H9 (cell line): ENCODE measurements around the gene TENM4. TPM values are rescaled to one million over a fixed set of nuclear protein-coding genes. Genes with fewer than 3 reads are reported as not detected.

Source experiments
- DNase-seq: peaks from one replicate; pipeline ENCODE4 v3.0.0-alpha.2; 2017
- H2AFZ ChIP-seq: one replicate; pipeline ENCODE4 v1.6.1; 2013; ENCODE audit warnings: mild to moderate bottlenecking, low read length, control low read depth, moderate library complexity
- H2AK5ac ChIP-seq: 2 replicates; pipeline ENCODE4 v1.6.1; 2013; ENCODE audit warnings: low read length, control low read depth, mixed read lengths; ENCODE audit not compliant: insufficient read length
- H2BK120ac ChIP-seq: one replicate; pipeline ENCODE4 v1.6.1; 2013; ENCODE audit warnings: low read depth, mild to moderate bottlenecking, low read length, control low read depth, inconsistent platforms; ENCODE audit not compliant: poor library complexity, severe bottlenecking
- H2BK12ac ChIP-seq: 2 replicates; pipeline ENCODE4 v1.6.1; 2013; ENCODE audit warnings: low read length, control low read depth, mixed read lengths, low read depth; ENCODE audit not compliant: insufficient read length
- H2BK15ac ChIP-seq: 2 replicates; pipeline ENCODE4 v1.6.1; 2013; ENCODE audit warnings: low read depth, low read length, control low read depth
- H2BK20ac ChIP-seq: one replicate; pipeline ENCODE4 v1.6.1; 2013; ENCODE audit warnings: low read depth, mild to moderate bottlenecking, low read length, control low read depth, inconsistent platforms; ENCODE audit not compliant: poor library complexity, severe bottlenecking
- H2BK5ac ChIP-seq: 2 replicates; pipeline ENCODE4 v1.6.1; 2013; ENCODE audit warnings: low read length, control low read depth, mixed read lengths; ENCODE audit not compliant: insufficient read length
- H3K14ac ChIP-seq: 2 replicates; pipeline ENCODE4 v1.6.1; 2013; ENCODE audit warnings: low read length, control low read depth; ENCODE audit not compliant: insufficient read depth
- H3K18ac ChIP-seq: 2 replicates; pipeline ENCODE4 v1.6.1; 2013; ENCODE audit warnings: low read depth, mild to moderate bottlenecking, mixed read lengths, low read length, control low read depth; ENCODE audit not compliant: insufficient read length
- H3K23ac ChIP-seq: 2 replicates; pipeline ENCODE4 v1.6.1; 2013; ENCODE audit warnings: low read length, control low read depth, mixed read lengths, low read depth; ENCODE audit not compliant: insufficient read length
- H3K23me2 ChIP-seq: 2 replicates; pipeline ENCODE4 v1.6.1; 2013; ENCODE audit warnings: low read depth, mild to moderate bottlenecking, mixed read lengths, low read length, control low read depth; ENCODE audit not compliant: insufficient read length, poor library complexity, severe bottlenecking
- H3K27ac ChIP-seq: 2 replicates; pipeline ENCODE4 v1.5.1; 2013; ENCODE audit warnings: low read length, control low read depth, mixed read lengths, low read depth; ENCODE audit not compliant: insufficient read length
- H3K27me3 ChIP-seq: 2 replicates; pipeline ENCODE4 v1.6.1; 2013; ENCODE audit warnings: low read length, control low read depth, inconsistent platforms; ENCODE audit not compliant: insufficient read depth
- H3K4ac ChIP-seq: 2 replicates; pipeline ENCODE4 v1.6.1; 2013; ENCODE audit warnings: low read depth, mild to moderate bottlenecking, control low read depth, inconsistent platforms, low read length, moderate library complexity
- H3K4me1 ChIP-seq: 2 replicates; pipeline ENCODE4 v1.6.1; 2013; ENCODE audit warnings: low read length, control low read depth, inconsistent platforms; ENCODE audit not compliant: insufficient read depth
- H3K4me2 ChIP-seq: 2 replicates; pipeline ENCODE4 v1.6.1; 2013; ENCODE audit warnings: low read length, control low read depth, mixed read lengths; ENCODE audit not compliant: insufficient read length, insufficient read depth
- H3K56ac ChIP-seq: 2 replicates; pipeline ENCODE4 v1.6.1; 2013; ENCODE audit warnings: low read depth, mild to moderate bottlenecking, mixed read lengths, low read length, control low read depth; ENCODE audit not compliant: insufficient read length
- H3K79me1 ChIP-seq: 2 replicates; pipeline ENCODE4 v1.6.1; 2013; ENCODE audit warnings: low read depth, mild to moderate bottlenecking, moderate library complexity, low read length, control low read depth, inconsistent platforms; ENCODE audit not compliant: insufficient read depth, poor library complexity, severe bottlenecking
- H3K79me2 ChIP-seq: 2 replicates; pipeline ENCODE4 v1.6.1; 2013; ENCODE audit warnings: low read length, control low read depth, inconsistent platforms; ENCODE audit not compliant: insufficient read depth
- H3K9ac ChIP-seq: 2 replicates; pipeline ENCODE4 v1.6.1; 2013; ENCODE audit warnings: low read length, control low read depth, mixed read lengths; ENCODE audit not compliant: insufficient read length; ENCODE audit errors: extremely low read depth
- H3K9me3 ChIP-seq: one replicate; pipeline ENCODE4 v1.6.1; 2013; ENCODE audit warnings: low read depth, low read length, inconsistent platforms; ENCODE audit not compliant: control insufficient read depth
- H3T11ph ChIP-seq: one replicate; pipeline ENCODE4 v1.6.1; 2013; ENCODE audit warnings: mild to moderate bottlenecking, low read length, control low read depth, inconsistent platforms
- H4K20me1 ChIP-seq: one replicate; pipeline ENCODE4 v1.6.1; 2013; ENCODE audit not compliant: control insufficient read depth, insufficient read length, insufficient read depth
- H4K5ac ChIP-seq: 2 replicates; pipeline ENCODE4 v1.6.1; 2013; ENCODE audit warnings: low read depth, mild to moderate bottlenecking, mixed read lengths, low read length, control low read depth; ENCODE audit not compliant: insufficient read length
- H4K8ac ChIP-seq: replicated peaks from 2 replicates; pipeline ENCODE4 v1.6.1; 2013; ENCODE audit warnings: low read length, control low read depth, mixed read lengths, low read depth; ENCODE audit not compliant: insufficient read length
- H4K91ac ChIP-seq: 2 replicates; pipeline ENCODE4 v1.6.1; 2013; ENCODE audit warnings: low read depth, mild to moderate bottlenecking, moderate library complexity, mixed read lengths, low read length, control low read depth; ENCODE audit not compliant: insufficient read length
- H3K27ac Mint-ChIP-seq, 3 experiments: 2 replicates in 2 of 3; 3 replicates in 1 of 3; pipeline ENCODE4 v1.8.0; 2020 to 2021; ENCODE audit warnings: mixed read lengths in 3 of 3, mild to moderate bottlenecking in 1 of 3, moderate library complexity in 1 of 3
- H3K27me3 Mint-ChIP-seq: 2 replicates; pipeline ENCODE4 v1.8.0; 2021; ENCODE audit warnings: low read depth, mild to moderate bottlenecking, moderate library complexity, mixed read lengths
- H3K36me3 Mint-ChIP-seq, 3 experiments: 2 replicates in 2 of 3; 3 replicates in 1 of 3; pipeline ENCODE4 v1.8.0; 2020 to 2021; ENCODE audit warnings: low read depth in 3 of 3, mixed read lengths in 3 of 3; ENCODE audit not compliant: insufficient read depth in 1 of 3
- H3K4me1 Mint-ChIP-seq, 2 experiments: 2 replicates each; pipeline ENCODE4 v1.8.0; 2020; ENCODE audit warnings: mixed read lengths in 2 of 2
- H3K4me3 Mint-ChIP-seq, 2 experiments: 2 replicates in 1 of 2; 3 replicates in 1 of 2; pipeline ENCODE4 v1.8.0; 2020 to 2021; ENCODE audit warnings: mild to moderate bottlenecking in 2 of 2, mixed read lengths in 2 of 2, moderate library complexity in 1 of 2
- H3K9me3 Mint-ChIP-seq, 2 experiments: 2 replicates in 1 of 2; 3 replicates in 1 of 2; pipeline ENCODE4 v1.8.0; 2020; ENCODE audit warnings: mild to moderate bottlenecking in 2 of 2, mixed read lengths in 2 of 2, moderate library complexity in 1 of 2
- CTCF ChIP-seq: fragments of 200-600 bp; sonication (generic); conservative IDR thresholded peaks from 3 replicates; pipeline ENCODE4 v1.8.0; 2021; ENCODE audit warnings: antibody characterized with exemption, mild to moderate bottlenecking
- WGBS: extraction: QIAGEN DNeasy Blood & Tissue Kit; methylation state at CpG from one replicate; pipeline ENCODE4 v1.1.7; 2013; ENCODE audit warnings: missing lambda C conversion rate, low lambda C conversion rate, mixed read lengths; ENCODE audit not compliant: insufficient read length; ENCODE audit errors: extremely low coverage; 5-methylcytosine and 5-hydroxymethylcytosine counted together
- total RNA-seq: library from RNA; stranded (reverse); gene quantifications from 2 replicates; pipeline ENCODE4 v1.2.1, GENCODE V29; 2021

TENM4 gene
- total RNA-seq, 1 experiment from 2014 or later = 4.6 TPM

DNA sequence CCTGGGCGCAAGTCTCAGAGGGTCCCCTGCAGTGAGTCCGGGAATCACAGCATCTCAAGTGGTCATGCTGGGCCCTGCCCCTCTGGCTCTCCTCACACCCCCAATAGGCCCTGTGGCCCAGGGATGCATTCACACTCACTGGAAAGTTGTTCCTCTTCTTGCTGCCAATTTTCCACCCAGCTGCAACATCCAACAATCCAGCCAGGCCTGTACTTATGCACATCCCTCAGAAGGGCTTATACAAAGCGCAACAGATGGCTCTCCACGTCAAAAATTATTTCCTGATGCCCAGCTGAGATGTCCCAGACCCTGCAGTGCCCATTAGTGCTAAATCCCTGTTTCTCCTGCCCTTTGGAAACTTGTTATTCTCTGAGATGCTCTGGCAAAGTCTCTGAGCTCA lies 458.4 kb downstream of the TENM4 start:
- Histone ChIP-seq H3K56ac (no peak overlapping the region), H3K14ac (no peak overlapping the region), H2BK120ac (no peak overlapping the region), H3K79me1 (no peaks in the 10 kb centered on the region), H4K20me1 (no peaks in the 10 kb centered on the region), H4K8ac (no peak overlapping the region), H3K79me2 (no peaks in the 10 kb centered on the region), H3K18ac (no peak overlapping the region), H4K91ac (no peak overlapping the region), H2BK5ac (no peak overlapping the region), H2BK20ac (no peak overlapping the region), H3K27me3 (no peaks in the 10 kb centered on the region), H2AK5ac (no peak overlapping the region), H3K23me2 (no peaks in the 10 kb centered on the region), H4K5ac (no peak overlapping the region), H3T11ph (no peak overlapping the region), H3K27ac (no peak overlapping the region), H3K4me2 (no peak overlapping the region), H3K23ac (no peak overlapping the region), H3K4ac (no peak overlapping the region), H2AFZ (no peak overlapping the region), H2BK15ac (no peak overlapping the region), H2BK12ac (no peak overlapping the region), H3K4me1 (no peaks in the 10 kb centered on the region), H3K9me3 (no peaks in the 10 kb centered on the region), H3K9ac (no peak overlapping the region)
- no peak overlapping the region for H3K4me3 Mint-ChIP-seq
- no peaks in the 10 kb centered on the region for H3K4me1 Mint-ChIP-seq
- DNase-seq = no peak
- H3K9me3 Mint-ChIP-seq = no peaks in the 10 kb centered on the region; a peak in 1 of 5 replicates
- no peak overlapping the region for H3K27ac Mint-ChIP-seq
- H3K36me3 Mint-ChIP-seq = no peaks in the 10 kb centered on the region
- no peak for TF ChIP-seq CTCF
- peaks cover 2% of the 10 kb centered on the region; the same call in 1 of the 2 replicates for H3K27me3 Mint-ChIP-seq
- WGBS = no CpG with 5 or more reads among the region's 4 CpGs
